Adrenal gland (tissue), 12 donors: ENCODE results near the gene MTUS2. TPM values are rescaled to one million over a fixed set of nuclear protein-coding genes. Genes with fewer than 3 reads are reported as not detected.

Source experiments
- DNase-seq, 7 donors: peaks; one replicate each; pipeline ENCODE4 v3.0.0-alpha.2; 2019 to 2020
- H3K27ac ChIP-seq, 5 donors: fragments of 200-600 bp; sonication (generic) in 4 of 5; 1 replicate in 3 of 5; 2 replicates in 2 of 5; pipeline versions ENCODE4 v1.5.1 to v1.8.0; 2016 to 2020; ENCODE audit warnings: mild to moderate bottlenecking in 1 of 5
- H3K27me3 ChIP-seq: fragments of 200-600 bp; 2 replicates; pipeline ENCODE4 v1.8.0; 2021
- H3K36me3 ChIP-seq, 2 donors: fragments of 200-600 bp; replicated peaks in 1 of 2; 1 replicate in 1 of 2; 2 replicates in 1 of 2; pipeline versions ENCODE4 v1.5.1 to v1.8.0; 2018 to 2022
- H3K4me1 ChIP-seq, 2 donors: fragments of 200-600 bp; replicated peaks in 1 of 2; 1 replicate in 1 of 2; 2 replicates in 1 of 2; pipeline versions ENCODE4 v1.5.1 to v1.8.0; 2018 to 2021
- H3K4me3 ChIP-seq, 4 donors: fragments of 200-600 bp; sonication (generic) in 3 of 4; one replicate each; pipeline ENCODE4 v1.5.1; 2016 to 2018
- H3K9me3 ChIP-seq, 3 donors: fragments of 200-600 bp; sonication (generic) in 1 of 3; replicated peaks in 1 of 3; 1 replicate in 2 of 3; 2 replicates in 1 of 3; pipeline versions ENCODE4 v1.5.1 to v1.8.0; 2016 to 2021
- CTCF ChIP-seq, 6 experiments: fragments of 450-650 bp in 4 of 6; fragments of 200-600 bp in 2 of 6; sonication (generic) in 1 of 6; IDR thresholded peaks; 1 replicate in 5 of 6; 2 replicates in 1 of 6; pipeline versions ENCODE4 v1.5.1 to v1.8.0; 2016 to 2021; ENCODE audit warnings: antibody characterized with exemption in 6 of 6, mild to moderate bottlenecking in 2 of 6, moderate library complexity in 1 of 6
- POLR2A ChIP-seq, 2 donors: fragments of 450-650 bp; IDR thresholded peaks; one replicate each; pipeline ENCODE4 v1.6.1; 2017; ENCODE audit warnings: antibody characterized with exemption in 2 of 2, mild to moderate bottlenecking in 2 of 2, moderate library complexity in 1 of 2
- WGBS, 4 donors: extraction: QIAGEN DNeasy Blood & Tissue Kit in 2 of 4; methylation state at CpG; one replicate each; pipeline versions ENCODE4 v1.1.5 to v1.1.7; 2013 to 2017; 5-methylcytosine and 5-hydroxymethylcytosine counted together
- intact Hi-C, 2 donors: fragments of 100-400 bp; cut with DNase I; formaldehyde crosslinking; loops; one replicate each; pipeline versions ENCODE4 v1.14.1 to v1.15.0; 2022 to 2023
- polyA plus RNA-seq, 3 donors: library from polyadenylated mRNA; stranded (reverse); fragments of 200-250 nt in 2 of 3; fragments of 350-450 nt in 1 of 3; fragmentation: Illumina TruSeq in 1 of 3; extraction: RNeasy Lipid Tissue Mini Kit (QIAGEN cat#74804) in 1 of 3; gene quantifications; one replicate each; pipeline ENCODE4 v1.2.3, GENCODE V29; 2013 to 2014
- total RNA-seq, 9 donors: library from RNA; depleted of rRNA in 4 of 9; stranded (reverse); fragments of >200 nt in 4 of 9; fragments of 120-200 nt in 1 of 9; fragmentation: NEBNext Ultra II Directional in 1 of 9; extraction: Animal tissue kit (Norgen Biotek cat#: 25700) in 1 of 9; gene quantifications; one replicate each; pipeline versions ENCODE4 v1.1.0 to v1.2.4, GENCODE V29; 2013 to 2023
- donor health status: healthy with polysubstance abuse.
- donor health status: Bipolar disorder and iron deficiency.
- donor health status: DM: yes; HTN: yes; CAD: no.
- donor health status: DM: no; HTN: no; CAD: no.
- donor health status: DM: no; HTN: no; CAD: no.
- donor health status: DM: yes; HTN: yes; CAD: no.

Gene MTUS2
- total and polyA plus RNA-seq, 12 donors: 0.07 to 0.24 (median 0.14) TPM; not detected in 5

GRCh38 chr13:29540799-29541198, 720.7 kb downstream of the MTUS2 start:
- TF ChIP-seq CTCF (IDR thresholded peaks at IDR 0.05) (no peak), POLR2A (IDR thresholded peaks at IDR 0.05) (no peak)
- intact Hi-C loops: no loop called here
- H3K4me1 ChIP-seq: no peaks in the 10 kb centered on the region
- no peak for DNase-seq
- H3K9me3 ChIP-seq: no peaks in the 10 kb centered on the region
- no peak overlapping the region for H3K27ac ChIP-seq
- no peak overlapping the region for H3K4me3 ChIP-seq
- no peaks in the 10 kb centered on the region for H3K27me3 ChIP-seq
- WGBS, 4 donors: 87 to 94% (median 92%) methylated on average over 5 of the region's 5 CpGs
- no peaks in the 10 kb centered on the region for H3K36me3 ChIP-seq

GRCh38 chr13:29541400-29541799, 721.3 kb downstream of the MTUS2 start:
- Histone ChIP-seq H3K27me3 (no peaks in the 10 kb centered on the region), H3K4me3 (no peak overlapping the region), H3K9me3 (no peaks in the 10 kb centered on the region), H3K27ac (no peak overlapping the region), H3K4me1 (no peaks in the 10 kb centered on the region), H3K36me3 (no peaks in the 10 kb centered on the region)
- 95 to 100% (median 98%) methylated on average over 4 of the region's 4 CpGs for WGBS, 4 donors
- TF ChIP-seq CTCF (IDR thresholded peaks at IDR 0.05): no peak
- TF ChIP-seq POLR2A (IDR thresholded peaks at IDR 0.05): no peak
- intact Hi-C loops: no loop called here
- DNase-seq: no peak

GRCh38 chr13:29542381-29542780, 722.2 kb downstream of the MTUS2 start:
- intact Hi-C loops: no loop called here
- no peak for TF ChIP-seq POLR2A (IDR thresholded peaks at IDR 0.05)
- no peak for TF ChIP-seq CTCF (IDR thresholded peaks at IDR 0.05)
- WGBS, 4 donors: 97 to 100% (median 99%) methylated on average over 8 of the region's 8 CpGs

GRCh38 chr13:29543230-29544215, 723.4 kb downstream of the MTUS2 start:
- Histone ChIP-seq H3K36me3 (no peaks in the 10 kb centered on the region), H3K27ac (no peak overlapping the region), H3K9me3 (no peaks in the 10 kb centered on the region), H3K4me3 (no peak overlapping the region), H3K4me1 (no peaks in the 10 kb centered on the region), H3K27me3 (no peaks in the 10 kb centered on the region)
- 92 to 94% (median 93%) methylated on average over 11 to 16 of the region's 16 CpGs for WGBS, 4 donors
- TF ChIP-seq CTCF (IDR thresholded peaks at IDR 0.05) (no peak), POLR2A (IDR thresholded peaks at IDR 0.05) (no peak)
- intact Hi-C loops: no loop called here
- no peak for DNase-seq

More at GRCh38 chr13:29542381-29542780, 722.2 kb downstream of the MTUS2 start:
- Histone ChIP-seq H3K27ac (no peak overlapping the region), H3K4me1 (no peaks in the 10 kb centered on the region), H3K9me3 (no peaks in the 10 kb centered on the region), H3K27me3 (no peaks in the 10 kb centered on the region), H3K36me3 (no peaks in the 10 kb centered on the region), H3K4me3 (no peak overlapping the region)
- no peak for DNase-seq
